Measurements from ENCODE around the gene LLGL2.

DNA sequence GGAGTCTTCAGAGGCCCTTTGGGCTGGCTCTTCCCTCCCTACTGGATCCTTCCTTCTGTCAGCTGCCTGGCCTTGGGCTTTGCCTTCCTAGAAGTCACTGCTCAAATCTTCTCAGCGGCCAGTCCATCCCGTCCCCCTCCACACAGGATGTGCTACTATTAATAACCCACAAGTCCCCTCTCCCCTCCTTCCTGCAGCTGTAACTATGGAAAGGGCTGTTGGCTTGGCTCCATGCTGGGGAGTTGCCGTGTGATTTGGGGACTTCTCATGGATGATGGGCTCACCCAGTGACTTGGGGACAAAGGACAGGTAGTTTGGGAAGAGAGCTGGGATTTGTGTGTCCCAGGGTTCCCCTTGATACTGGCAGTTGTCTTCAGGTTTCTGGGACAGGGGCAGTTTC, 49.6 kb upstream of the LLGL2 start:
- TF ChIP-seq, protein P1, sequence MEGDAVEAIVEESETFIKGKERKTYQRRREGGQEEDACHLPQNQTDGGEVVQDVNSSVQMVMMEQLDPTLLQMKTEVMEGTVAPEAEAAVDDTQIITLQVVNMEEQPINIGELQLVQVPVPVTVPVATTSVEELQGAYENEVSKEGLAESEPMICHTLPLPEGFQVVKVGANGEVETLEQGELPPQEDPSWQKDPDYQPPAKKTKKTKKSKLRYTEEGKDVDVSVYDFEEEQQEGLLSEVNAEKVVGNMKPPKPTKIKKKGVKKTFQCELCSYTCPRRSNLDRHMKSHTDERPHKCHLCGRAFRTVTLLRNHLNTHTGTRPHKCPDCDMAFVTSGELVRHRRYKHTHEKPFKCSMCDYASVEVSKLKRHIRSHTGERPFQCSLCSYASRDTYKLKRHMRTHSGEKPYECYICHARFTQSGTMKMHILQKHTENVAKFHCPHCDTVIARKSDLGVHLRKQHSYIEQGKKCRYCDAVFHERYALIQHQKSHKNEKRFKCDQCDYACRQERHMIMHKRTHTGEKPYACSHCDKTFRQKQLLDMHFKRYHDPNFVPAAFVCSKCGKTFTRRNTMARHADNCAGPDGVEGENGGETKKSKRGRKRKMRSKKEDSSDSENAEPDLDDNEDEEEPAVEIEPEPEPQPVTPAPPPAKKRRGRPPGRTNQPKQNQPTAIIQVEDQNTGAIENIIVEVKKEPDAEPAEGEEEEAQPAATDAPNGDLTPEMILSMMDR (conservative IDR thresholded peaks at IDR 0.05), result no peak
- no peak for TF ChIP-seq EZH2 (IDR thresholded peaks at IDR 0.05; ENCODE audit: low read depth)

All from PC-9 (cell line).